HFFc6 (cell line): Measurements from ENCODE around the gene GRIK4. TPM values are rescaled to one million over a fixed set of nuclear protein-coding genes. Genes with fewer than 3 reads are reported as not detected.

Source experiments
- DNase-seq: peaks from one replicate; pipeline ENCODE4 v3.0.0-alpha.2; 2018
- H3K27ac Mint-ChIP-seq: 2 replicates; pipeline ENCODE4 v1.8.0; 2020; ENCODE audit warnings: mild to moderate bottlenecking, mixed read lengths
- H3K27me3 Mint-ChIP-seq: 2 replicates; pipeline ENCODE4 v1.8.0; 2021; ENCODE audit warnings: mild to moderate bottlenecking, moderate library complexity, mixed read lengths; ENCODE audit not compliant: insufficient read depth
- H3K36me3 Mint-ChIP-seq: 2 replicates; pipeline ENCODE4 v1.8.0; 2021; ENCODE audit warnings: low read depth, mixed read lengths
- H3K4me1 Mint-ChIP-seq: 2 replicates; pipeline ENCODE4 v1.8.0; 2020; ENCODE audit warnings: low read depth, mixed read lengths
- H3K4me3 Mint-ChIP-seq: 2 replicates; pipeline ENCODE4 v1.8.0; 2020; ENCODE audit warnings: mild to moderate bottlenecking, moderate library complexity, mixed read lengths
- H3K9me3 Mint-ChIP-seq: 2 replicates; pipeline ENCODE4 v1.8.0; 2020; ENCODE audit warnings: mild to moderate bottlenecking, mixed read lengths
- total RNA-seq, 6 experiments: library from RNA; stranded (reverse); fragmentation: NEBNext Ultra II Directional; extraction: Animal tissue kit (Norgen Biotek cat#: 25700); gene quantifications; 2 replicates in 1 of 6; 3 replicates in 5 of 6; pipeline ENCODE4 v1.2.3, GENCODE V29; 2021
- TF ChIP-seq, protein P1 (sequence below): fragments of 200-600 bp; sonication (generic); IDR thresholded peaks from 2 replicates; pipeline ENCODE4 v1.5.0; 2021; ENCODE audit warnings: antibody characterized with exemption, mild to moderate bottlenecking

GRIK4 gene
- total RNA-seq, 6 experiments from 2014 or later: not detected

GRCh38 chr11:120722524-120722923, 211.0 kb downstream of the GRIK4 start:
- TF ChIP-seq, protein P1, sequence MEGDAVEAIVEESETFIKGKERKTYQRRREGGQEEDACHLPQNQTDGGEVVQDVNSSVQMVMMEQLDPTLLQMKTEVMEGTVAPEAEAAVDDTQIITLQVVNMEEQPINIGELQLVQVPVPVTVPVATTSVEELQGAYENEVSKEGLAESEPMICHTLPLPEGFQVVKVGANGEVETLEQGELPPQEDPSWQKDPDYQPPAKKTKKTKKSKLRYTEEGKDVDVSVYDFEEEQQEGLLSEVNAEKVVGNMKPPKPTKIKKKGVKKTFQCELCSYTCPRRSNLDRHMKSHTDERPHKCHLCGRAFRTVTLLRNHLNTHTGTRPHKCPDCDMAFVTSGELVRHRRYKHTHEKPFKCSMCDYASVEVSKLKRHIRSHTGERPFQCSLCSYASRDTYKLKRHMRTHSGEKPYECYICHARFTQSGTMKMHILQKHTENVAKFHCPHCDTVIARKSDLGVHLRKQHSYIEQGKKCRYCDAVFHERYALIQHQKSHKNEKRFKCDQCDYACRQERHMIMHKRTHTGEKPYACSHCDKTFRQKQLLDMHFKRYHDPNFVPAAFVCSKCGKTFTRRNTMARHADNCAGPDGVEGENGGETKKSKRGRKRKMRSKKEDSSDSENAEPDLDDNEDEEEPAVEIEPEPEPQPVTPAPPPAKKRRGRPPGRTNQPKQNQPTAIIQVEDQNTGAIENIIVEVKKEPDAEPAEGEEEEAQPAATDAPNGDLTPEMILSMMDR: no peak
- Mint-ChIP-seq H3K36me3 (no peaks in the 10 kb centered on the region), H3K27ac (no peak overlapping the region)

GRCh38 chr11:120723751-120724150, 212.2 kb downstream of the GRIK4 start:
- Mint-ChIP-seq H3K27ac (no peak overlapping the region), H3K36me3 (no peaks in the 10 kb centered on the region), H3K9me3 (no peaks in the 10 kb centered on the region; the same call in 1 of the 2 replicates), H3K4me1 (peaks cover 7% of the 10 kb centered on the region; the same call in 1 of the 2 replicates), H3K4me3 (no peak overlapping the region), H3K27me3 (peaks cover 15% of the 10 kb centered on the region)
- TF ChIP-seq, protein P1: no peak
- no peak for DNase-seq

More at GRCh38 chr11:120722524-120722923, 211.0 kb downstream of the GRIK4 start:
- Mint-ChIP-seq H3K4me1 (peaks cover 7% of the 10 kb centered on the region; the same call in 1 of the 2 replicates), H3K4me3 (no peak overlapping the region), H3K27me3 (peaks cover 15% of the 10 kb centered on the region), H3K9me3 (no peaks in the 10 kb centered on the region)
- no peak for DNase-seq

DNA sequence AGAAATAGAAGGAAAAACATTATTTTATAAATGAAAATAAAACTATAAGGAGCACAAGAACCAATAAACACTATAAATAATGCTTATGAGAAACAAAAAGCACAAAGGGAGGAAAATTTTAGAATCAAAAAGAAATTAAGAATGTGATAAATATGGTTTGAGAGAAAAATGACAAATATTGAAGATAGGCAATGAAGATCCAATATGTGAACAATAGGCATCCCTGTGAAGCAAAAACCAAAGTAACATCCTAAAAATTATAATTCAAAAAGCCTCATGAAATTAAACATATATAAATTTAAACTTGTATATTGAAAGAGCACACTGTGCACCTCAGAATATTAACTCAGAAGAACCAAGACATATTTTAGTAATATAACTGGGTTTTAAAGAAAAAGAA, 216.2 kb downstream of the GRIK4 start:
- Mint-ChIP-seq H3K36me3 (no peaks in the 10 kb centered on the region), H3K27ac (no peak overlapping the region), H3K4me1 (no peaks in the 10 kb centered on the region), H3K27me3 (no peaks in the 10 kb centered on the region; the same call in 1 of the 2 replicates), H3K4me3 (no peak overlapping the region), H3K9me3 (no peaks in the 10 kb centered on the region; the same call in 1 of the 2 replicates)
- TF ChIP-seq, protein P1: no peak
- DNase-seq: no peak

DNA sequence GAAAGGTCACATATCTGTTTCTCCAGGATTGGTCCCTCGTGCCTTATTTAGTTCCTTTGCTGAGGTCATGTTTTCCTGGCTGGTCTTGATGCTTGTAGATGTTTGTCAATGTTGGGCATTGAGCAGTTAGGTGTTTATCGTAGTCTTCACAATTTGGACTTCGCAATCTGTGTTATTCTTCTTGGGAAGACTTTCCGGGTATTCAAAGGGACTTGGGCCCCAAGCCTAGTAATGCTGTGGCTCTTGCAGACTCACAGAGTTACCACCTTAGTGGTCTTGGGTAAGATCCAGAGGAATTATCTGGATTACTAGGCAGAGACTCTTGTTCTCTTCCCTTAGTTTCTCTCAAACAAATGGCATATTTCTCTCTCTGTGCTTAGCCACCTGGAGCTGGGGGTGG, 223.5 kb downstream of the GRIK4 start:
- no peak overlapping the region for H3K4me3 Mint-ChIP-seq
- H3K27me3 Mint-ChIP-seq: no peaks in the 10 kb centered on the region; the same call in none of the 2 replicates
- no peak overlapping the region for H3K27ac Mint-ChIP-seq
- TF ChIP-seq, protein P1: no peak
- no peaks in the 10 kb centered on the region for H3K9me3 Mint-ChIP-seq
- no peak for DNase-seq
- no peaks in the 10 kb centered on the region for H3K4me1 Mint-ChIP-seq
- no peaks in the 10 kb centered on the region for H3K36me3 Mint-ChIP-seq

GRCh38 chr11:120738516-120739046, 227.0 kb downstream of the GRIK4 start:
- H3K27me3 Mint-ChIP-seq: peaks cover 8% of the 10 kb centered on the region
- no peak overlapping the region for H3K27ac Mint-ChIP-seq
- no peaks in the 10 kb centered on the region for H3K36me3 Mint-ChIP-seq
- no peaks in the 10 kb centered on the region for H3K9me3 Mint-ChIP-seq
- DNase-seq: no peak
- no peaks in the 10 kb centered on the region for H3K4me1 Mint-ChIP-seq
- TF ChIP-seq, protein P1: no peak
- no peak overlapping the region for H3K4me3 Mint-ChIP-seq
